ENCODE data around the gene GOT1.

DNA sequence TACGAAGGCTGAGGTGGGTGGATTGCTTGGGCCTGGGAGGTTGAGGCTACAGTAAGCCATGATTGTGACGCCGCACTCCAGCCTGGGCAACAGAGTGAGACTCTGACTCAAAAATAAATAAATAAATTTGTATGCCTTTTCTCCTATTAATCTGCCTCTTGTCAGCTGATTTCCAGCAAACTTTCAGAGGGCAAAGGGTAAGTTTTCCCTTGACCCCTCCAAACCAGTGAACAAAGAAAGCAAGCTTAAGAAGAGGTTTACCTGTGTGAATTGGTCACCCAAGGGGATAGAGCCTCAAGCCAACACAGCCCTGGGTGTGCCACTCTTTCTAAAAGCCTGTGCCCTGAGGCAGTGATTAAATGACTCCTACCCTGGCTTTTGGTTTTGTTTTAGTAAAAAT, 30.8 kb downstream of the GOT1 start:
- TF ChIP-seq, protein P1, sequence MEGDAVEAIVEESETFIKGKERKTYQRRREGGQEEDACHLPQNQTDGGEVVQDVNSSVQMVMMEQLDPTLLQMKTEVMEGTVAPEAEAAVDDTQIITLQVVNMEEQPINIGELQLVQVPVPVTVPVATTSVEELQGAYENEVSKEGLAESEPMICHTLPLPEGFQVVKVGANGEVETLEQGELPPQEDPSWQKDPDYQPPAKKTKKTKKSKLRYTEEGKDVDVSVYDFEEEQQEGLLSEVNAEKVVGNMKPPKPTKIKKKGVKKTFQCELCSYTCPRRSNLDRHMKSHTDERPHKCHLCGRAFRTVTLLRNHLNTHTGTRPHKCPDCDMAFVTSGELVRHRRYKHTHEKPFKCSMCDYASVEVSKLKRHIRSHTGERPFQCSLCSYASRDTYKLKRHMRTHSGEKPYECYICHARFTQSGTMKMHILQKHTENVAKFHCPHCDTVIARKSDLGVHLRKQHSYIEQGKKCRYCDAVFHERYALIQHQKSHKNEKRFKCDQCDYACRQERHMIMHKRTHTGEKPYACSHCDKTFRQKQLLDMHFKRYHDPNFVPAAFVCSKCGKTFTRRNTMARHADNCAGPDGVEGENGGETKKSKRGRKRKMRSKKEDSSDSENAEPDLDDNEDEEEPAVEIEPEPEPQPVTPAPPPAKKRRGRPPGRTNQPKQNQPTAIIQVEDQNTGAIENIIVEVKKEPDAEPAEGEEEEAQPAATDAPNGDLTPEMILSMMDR (IDR thresholded peaks at IDR 0.05; ENCODE audit: low read depth, low read length) = no peak
- TF ChIP-seq POLR2A (IDR thresholded peaks at IDR 0.05; ENCODE audit: extremely low read depth, insufficient read length) = no peak
- TF ChIP-seq MAX (IDR thresholded peaks at IDR 0.05; ENCODE audit: low read depth, low read length) = no peak
- no peak for TF ChIP-seq MYC (IDR thresholded peaks at IDR 0.05; ENCODE audit: low read depth, low read length)
